Fibroblast of gingiva (primary cell): ENCODE results near the gene TMPO.
"Not testable (repeated sequence)": the region's sequence is repeated elsewhere in the genome, so short reads cannot be mapped to it uniquely, and the experiment has no call there.

Source experiments
- DNase-seq: peaks from one replicate; pipeline ENCODE4 v3.0.0-alpha.2; 2011; ENCODE audit warnings: low read depth

Gene TMPO

GRCh38 chr12:98511806-98512205 lies 3.6 kb upstream of the TMPO start:
- DNase-seq: not testable (repeated sequence)

- DNase-seq: no peak
Observed at GRCh38 chr12:98513379-98514322, 1.7 kb upstream of the TMPO start.

- DNase-seq: no peak
Observed at GRCh38 chr12:98514982-98515286, 456 bp upstream of the TMPO start.

GRCh38 chr12:98516111-98516873 lies 902 bp downstream of the TMPO start:
- peak; percentile 73 for DNase-seq

GRCh38 chr12:98519257-98519907 lies 4.0 kb downstream of the TMPO start:
- DNase-seq: no peak

GRCh38 chr12:98530068-98530467 lies 14.7 kb downstream of the TMPO start:
- DNase-seq: no peak

GRCh38 chr12:98532687-98533304 lies 17.4 kb downstream of the TMPO start:
- DNase-seq: peak; percentile 36

- DNase-seq: peak; percentile 60
Observed at GRCh38 chr12:98533723-98534251, 18.4 kb downstream of the TMPO start.

- no peak for DNase-seq
Observed at GRCh38 chr12:98538031-98538430, 22.6 kb downstream of the TMPO start.

- DNase-seq: no peak
Observed at GRCh38 chr12:98543701-98544100, 28.3 kb downstream of the TMPO start.

- DNase-seq: peak; percentile 12
Observed at GRCh38 chr12:98544751-98545150, 29.4 kb downstream of the TMPO start.

GRCh38 chr12:98549371-98550110 lies 34.2 kb downstream of the TMPO start:
- no peak for DNase-seq

- DNase-seq: no peak
Observed at GRCh38 chr12:98551787-98552186, 36.4 kb downstream of the TMPO start.

- not testable (repeated sequence) for DNase-seq
Observed at GRCh38 chr12:98558097-98558496, 42.7 kb downstream of the TMPO start.

- no peak for DNase-seq
Observed at GRCh38 chr12:98559666-98560065, 44.3 kb downstream of the TMPO start.

GRCh38 chr12:98561846-98562245 lies 46.5 kb downstream of the TMPO start:
- no peak for DNase-seq

- no peak for DNase-seq
Observed at GRCh38 chr12:98572010-98572409, 56.6 kb downstream of the TMPO start.

GRCh38 chr12:98574110-98574509 lies 58.7 kb downstream of the TMPO start:
- DNase-seq: no peak

GRCh38 chr12:98575013-98575412 lies 59.6 kb downstream of the TMPO start:
- DNase-seq: no peak

GRCh38 chr12:98576795-98577194 lies 61.4 kb downstream of the TMPO start:
- DNase-seq: not testable (repeated sequence)

- DNase-seq: no peak
Observed at GRCh38 chr12:98578392-98578791, 63.0 kb downstream of the TMPO start.
